Cardiac fibroblast (primary cell): ENCODE data around the gene SLC17A9.

Source experiments
- DNase-seq, 2 donors: peaks; one replicate each; pipeline versions ENCODE4 v3.0.0 to v3.0.0-alpha.2; 2010; ENCODE audit warnings: low read depth in 2 of 2
- H3K4me3 ChIP-seq, 2 donors: replicated peaks in 1 of 2; 1 replicate in 1 of 2; 2 replicates in 1 of 2; pipeline ENCODE4 v1.5.1; 2011; ENCODE audit warnings: low read depth in 2 of 2, low read length in 2 of 2, mild to moderate bottlenecking in 2 of 2, moderate library complexity in 1 of 2
- TF ChIP-seq, protein P1 (sequence below): IDR thresholded peaks from one replicate; pipeline ENCODE4 v1.5.1; 2011; ENCODE audit warnings: low read depth, mild to moderate bottlenecking, low read length, inconsistent platforms

The SLC17A9 gene

DNA sequence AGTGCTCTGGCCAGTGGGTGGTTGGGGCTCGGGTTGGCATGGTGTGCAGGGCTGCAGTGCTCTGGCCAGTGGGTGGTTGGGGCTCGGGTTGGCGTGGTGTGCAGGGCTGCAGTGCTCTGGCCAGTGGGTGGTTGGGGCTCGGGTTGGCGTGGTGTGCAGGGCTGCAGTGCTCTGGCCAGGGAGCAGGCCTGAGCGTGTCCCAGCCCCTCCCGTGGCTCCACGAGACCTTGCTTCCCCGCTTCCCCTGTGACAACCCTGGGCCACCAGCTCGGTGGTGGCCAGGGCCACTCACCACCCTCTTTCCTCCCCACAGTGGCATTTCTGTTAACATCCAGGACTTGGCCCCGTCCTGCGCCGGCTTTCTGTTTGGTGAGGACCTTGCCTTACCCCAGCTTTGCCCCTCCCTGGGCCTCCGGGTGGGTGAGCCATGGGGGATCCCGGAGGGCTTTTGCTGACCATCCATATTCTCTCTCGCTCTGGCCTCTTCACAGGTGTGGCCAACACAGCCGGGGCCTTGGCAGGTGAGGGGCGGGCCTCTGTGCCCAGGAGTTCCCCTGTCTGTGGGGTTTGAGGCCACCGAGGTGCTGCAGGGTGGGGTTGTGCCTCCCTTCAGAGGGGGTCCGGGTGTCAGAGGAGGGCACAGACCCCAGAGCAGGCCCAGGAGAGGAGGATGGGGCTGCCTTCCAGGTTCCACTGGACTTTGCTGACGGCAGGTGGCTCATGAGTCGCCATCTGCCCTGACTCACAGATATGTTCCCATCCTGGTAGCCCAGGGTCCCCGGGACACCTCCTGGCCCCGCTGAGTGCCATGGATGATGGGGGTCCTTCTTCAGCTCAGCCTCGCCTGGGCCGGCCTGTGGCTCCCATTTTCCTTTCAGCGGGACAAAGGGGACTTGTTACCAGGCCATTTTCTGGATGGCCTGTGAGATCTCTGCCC, 14.0 kb downstream of the SLC17A9 start:
- no peak overlapping the region for H3K4me3 ChIP-seq
- TF ChIP-seq, protein P1, sequence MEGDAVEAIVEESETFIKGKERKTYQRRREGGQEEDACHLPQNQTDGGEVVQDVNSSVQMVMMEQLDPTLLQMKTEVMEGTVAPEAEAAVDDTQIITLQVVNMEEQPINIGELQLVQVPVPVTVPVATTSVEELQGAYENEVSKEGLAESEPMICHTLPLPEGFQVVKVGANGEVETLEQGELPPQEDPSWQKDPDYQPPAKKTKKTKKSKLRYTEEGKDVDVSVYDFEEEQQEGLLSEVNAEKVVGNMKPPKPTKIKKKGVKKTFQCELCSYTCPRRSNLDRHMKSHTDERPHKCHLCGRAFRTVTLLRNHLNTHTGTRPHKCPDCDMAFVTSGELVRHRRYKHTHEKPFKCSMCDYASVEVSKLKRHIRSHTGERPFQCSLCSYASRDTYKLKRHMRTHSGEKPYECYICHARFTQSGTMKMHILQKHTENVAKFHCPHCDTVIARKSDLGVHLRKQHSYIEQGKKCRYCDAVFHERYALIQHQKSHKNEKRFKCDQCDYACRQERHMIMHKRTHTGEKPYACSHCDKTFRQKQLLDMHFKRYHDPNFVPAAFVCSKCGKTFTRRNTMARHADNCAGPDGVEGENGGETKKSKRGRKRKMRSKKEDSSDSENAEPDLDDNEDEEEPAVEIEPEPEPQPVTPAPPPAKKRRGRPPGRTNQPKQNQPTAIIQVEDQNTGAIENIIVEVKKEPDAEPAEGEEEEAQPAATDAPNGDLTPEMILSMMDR, result no peak
- no peak for DNase-seq

DNA sequence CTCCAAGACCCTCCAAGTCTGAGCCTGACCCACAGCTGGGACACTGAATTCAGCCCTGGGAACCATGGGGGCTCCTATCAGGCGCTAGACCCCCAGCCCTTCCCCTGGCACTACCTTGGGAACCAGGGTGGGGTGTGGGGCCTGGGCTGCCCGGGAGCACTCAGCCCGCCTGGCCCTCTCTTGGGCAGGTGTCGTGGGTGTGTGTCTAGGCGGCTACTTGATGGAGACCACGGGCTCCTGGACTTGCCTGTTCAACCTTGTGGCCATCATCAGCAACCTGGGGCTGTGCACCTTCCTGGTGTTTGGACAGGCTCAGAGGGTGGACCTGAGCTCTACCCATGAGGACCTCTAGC, 14.6 kb downstream of the SLC17A9 start:
- H3K4me3 ChIP-seq, result no peak overlapping the region
- DNase-seq, result no peak
- TF ChIP-seq, protein P1, result no peak

DNA sequence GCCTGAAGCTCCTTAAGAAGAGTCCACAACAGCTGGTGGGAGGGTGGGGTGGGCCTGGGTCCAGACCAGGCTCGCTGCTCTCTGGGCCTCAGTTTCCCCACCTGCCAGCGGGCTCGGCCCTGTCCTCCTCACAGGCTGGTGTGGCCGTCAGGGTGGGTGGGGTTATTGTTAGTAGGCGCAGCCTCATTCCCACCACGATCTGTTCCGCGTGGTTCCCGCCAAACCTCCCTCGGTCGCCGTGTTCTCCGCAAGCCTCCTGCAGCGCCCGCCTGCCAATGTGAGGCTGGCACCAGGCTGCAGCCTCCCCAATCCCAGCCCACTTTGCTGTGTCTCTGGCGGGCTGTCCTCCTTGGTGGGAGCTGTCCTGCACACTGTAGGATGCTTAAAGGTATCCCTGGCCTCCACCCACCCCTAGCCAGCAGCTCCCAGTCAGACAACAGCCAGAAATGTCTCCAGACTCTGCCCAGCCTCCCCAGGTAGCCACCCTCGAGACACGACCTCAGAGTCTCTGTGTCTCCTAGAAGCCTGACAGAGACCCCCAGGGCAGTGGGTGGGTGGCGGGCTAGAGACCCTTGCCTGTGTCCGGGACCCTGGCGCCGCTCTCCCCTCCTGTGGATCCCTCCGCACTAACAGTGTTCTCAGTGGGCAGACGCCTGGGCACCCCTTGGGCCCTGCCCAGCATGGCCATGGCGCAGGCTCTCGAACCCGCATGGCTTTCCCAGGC, 15.3 kb downstream of the SLC17A9 start:
- TF ChIP-seq, protein P1, result no peak
- DNase-seq, result no peak
- no peak overlapping the region for H3K4me3 ChIP-seq

DNA sequence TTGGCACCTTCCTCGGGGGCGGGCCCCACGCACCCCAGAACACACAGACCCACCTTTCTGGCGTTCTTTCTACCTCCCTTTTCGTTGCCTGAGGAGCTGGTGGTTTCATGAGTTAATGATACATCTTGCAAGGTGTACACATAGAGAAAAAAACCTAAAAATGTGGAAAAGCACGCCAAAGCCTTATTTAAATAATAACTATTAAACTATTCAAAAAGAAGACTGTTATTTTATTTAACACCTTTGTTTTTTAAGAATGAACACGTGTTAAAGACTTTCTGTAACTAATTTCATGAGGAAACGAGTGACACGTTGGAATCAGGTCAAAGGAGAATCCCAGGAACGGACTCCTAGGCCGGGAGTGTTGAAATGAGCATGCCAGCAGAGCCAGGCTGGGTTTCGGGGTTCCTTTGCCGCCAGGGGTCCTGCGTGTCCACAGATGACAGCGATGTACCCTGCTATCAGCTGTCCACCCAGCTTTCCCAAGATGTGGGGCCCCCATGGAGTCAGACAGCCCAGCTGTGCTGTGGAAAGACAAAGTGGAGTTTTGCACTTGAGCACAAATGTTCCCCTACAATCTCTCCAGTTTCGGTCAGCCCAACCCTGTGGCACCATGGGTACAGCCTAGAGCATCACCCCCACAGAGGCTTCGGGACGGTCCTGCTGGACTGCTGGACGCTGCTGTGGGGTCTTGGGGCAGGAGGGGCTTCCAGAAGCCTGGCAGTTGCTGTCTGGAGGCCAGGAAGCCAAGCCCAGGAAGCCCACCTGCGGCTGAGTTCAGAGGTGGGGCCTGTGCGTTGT, 16.1 kb downstream of the SLC17A9 start:
- no peak overlapping the region for H3K4me3 ChIP-seq
- TF ChIP-seq, protein P1, result no peak
- no peak for DNase-seq

DNA sequence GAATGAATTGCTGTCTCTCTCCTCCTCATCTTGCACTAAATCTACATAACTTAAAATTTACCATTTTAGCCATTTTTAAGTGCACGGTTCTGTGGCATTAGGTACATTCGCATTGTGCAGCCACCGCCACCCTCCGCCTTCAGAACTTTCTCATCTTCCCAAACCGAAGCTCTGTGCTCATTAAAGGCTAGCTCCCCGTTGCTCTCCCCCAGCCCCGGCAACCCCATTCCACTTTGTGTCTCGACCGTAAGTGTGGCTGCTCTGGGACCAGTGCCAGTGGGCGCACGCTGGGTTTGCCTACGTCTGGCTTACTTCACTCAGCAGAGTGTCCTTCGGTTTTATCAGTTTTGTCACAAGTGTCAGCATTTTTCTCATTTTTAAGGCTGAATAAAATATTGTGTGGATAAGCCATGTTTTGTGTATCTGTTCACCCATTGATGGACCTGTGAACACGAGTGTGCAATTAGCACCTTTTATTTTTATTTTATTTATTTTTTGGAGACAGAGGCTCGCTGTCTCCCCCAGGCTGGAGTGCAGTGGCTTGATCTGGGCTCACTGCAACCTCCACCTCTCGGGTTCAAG, 16.8 kb downstream of the SLC17A9 start:
- TF ChIP-seq, protein P1, result no peak
- no peak overlapping the region for H3K4me3 ChIP-seq

DNA sequence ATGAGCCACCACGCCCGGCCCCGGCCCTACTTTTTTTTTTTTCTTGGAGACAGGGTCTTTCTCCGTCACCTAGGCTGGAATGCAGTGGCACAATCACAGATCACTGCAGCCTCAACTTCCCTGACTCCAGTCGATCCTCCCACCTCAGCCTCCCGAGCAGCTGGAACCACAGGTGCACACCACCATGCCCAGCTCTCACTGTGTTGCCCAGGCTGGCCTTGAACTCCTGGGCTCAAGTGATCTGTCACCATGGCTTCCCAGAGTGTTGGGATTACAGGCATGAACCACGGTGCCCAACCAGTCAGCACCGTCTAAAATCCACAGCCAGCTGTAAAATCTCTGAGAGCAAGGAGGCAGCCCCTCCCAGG, 17.4 kb downstream of the SLC17A9 start:
- TF ChIP-seq, protein P1, result no peak
- no peak for DNase-seq

More for the DNA sequence above, 16.8 kb downstream of the SLC17A9 start:
- DNase-seq, result no peak

More for the DNA sequence above, 17.4 kb downstream of the SLC17A9 start:
- no peak overlapping the region for H3K4me3 ChIP-seq
